Amygdala (tissue), 56 donors: ENCODE measurements around the gene BBX.
"Not testable (repeated sequence)": the region's sequence is repeated elsewhere in the genome, so short reads cannot be mapped to it uniquely, and the experiment has no call there.

Source experiments
- DNase-seq, 56 donors: peaks; one replicate each; lab custom pipeline; 2025; lab: John Stamatoyannopoulos, UW

Gene BBX

DNA sequence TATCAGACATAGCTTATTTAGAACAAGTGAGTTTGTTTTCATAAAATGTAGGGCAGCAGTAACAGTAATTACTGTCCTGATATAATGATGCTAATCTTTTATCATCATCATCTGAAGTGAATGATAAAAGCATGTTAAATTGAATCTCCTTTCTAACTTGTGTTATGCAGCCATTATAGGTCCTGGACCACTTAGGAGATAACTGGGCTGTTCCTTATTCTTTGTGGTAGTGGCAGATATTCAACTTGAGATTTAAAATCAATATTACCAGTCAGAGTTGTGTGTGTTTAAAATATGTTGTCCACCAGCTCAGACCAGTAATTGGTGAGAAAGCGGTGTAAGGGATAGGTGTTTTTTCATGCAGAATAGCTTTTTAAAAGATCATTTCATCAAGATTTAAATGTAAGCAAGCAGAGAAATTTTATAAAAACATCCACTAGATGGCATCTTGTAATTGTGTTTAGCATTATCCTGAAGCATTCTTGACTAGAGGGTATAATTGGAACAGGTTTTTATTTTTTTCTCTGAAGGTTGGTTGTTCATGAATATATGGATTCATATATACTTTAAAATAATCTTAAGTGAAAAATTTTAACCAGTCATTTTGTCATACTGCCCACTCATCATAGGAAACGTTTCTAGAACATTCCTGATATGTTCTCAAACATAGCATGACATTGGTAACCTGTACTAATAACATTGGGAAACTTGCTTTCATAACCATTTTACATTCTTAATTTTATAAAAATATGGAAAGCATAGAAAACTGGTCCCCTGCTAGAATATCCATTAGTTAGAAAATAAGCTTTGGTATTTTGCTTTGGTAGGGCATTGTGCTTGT lies 153.9 kb downstream of the BBX start:
- DNase-seq, result no peak

DNA sequence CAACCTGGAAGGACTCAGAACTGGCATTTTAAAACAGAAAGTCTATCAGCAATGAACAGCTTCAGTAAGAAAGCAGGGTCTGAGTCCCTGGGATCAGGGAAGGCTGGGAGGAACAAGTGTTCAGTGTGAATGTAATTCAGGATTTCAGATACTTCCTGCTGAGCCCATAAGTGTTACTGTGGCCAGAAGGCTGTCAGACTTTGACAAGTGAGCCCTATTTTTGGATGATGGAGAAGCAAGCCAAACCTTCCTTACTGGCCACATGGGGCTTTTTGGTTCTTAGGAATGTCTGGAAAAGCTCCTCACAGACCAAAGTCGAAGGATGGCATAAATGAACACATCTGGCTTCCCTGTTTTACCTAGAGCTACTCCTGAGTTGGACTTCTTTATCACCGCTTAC lies 157.2 kb downstream of the BBX start:
- no peak for DNase-seq

DNA sequence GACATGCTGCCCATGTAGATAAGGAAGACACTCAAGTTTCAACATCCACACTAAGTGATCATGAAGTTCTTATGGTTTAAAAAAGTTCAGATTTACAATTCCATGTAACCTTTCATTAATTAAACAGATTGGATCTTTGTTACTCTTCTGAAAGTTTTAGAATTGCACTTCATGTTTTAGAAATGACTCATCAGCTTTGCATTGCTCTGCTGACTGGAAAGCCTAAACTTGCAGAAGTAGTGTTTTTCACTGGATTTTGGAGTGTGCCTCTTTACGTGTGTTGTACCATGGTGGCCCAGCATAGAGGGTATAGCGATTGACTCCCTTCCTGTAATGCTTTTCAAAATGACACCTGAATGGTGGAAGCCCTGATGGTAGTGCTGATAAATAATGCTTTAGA lies 157.9 kb downstream of the BBX start:
- DNase-seq, result no peak

DNA sequence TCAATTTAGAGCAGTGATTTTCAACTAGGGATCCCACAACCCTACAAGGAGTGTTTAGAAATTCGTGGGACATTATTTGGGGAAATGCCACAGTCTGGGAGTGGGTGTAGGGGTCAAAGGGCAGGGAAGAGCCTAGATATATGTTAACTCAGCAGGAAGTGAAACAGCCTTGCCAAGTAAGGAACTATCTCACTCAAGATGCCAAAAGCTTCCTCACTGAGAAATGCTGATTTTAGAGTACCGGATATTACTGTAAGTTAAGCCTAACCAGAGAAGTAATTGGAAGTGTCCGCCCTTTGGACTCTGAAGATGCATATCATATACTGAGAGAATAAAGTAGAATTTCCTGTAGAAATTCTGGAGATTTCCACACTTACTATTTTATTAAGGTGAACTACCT lies 158.6 kb downstream of the BBX start:
- DNase-seq, result no peak

DNA sequence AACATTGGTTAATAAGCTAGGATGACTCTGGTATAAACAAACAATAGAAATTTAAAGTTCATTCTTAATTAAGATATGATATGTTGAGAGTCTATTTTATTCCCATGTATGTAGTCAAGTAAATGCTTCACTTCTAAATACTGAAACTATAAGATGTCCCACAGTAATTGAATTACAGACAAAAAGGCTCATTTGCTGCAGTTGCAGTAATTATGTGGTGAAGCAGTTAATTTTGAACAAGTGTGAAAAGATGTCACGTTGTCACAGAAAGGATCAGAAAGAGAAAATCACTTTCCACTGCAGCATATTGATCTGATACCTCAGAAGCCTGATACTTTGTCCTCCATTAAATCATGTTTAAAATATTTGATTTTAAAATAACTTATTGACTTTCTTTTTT lies 159.8 kb downstream of the BBX start:
- no peak for DNase-seq

DNA sequence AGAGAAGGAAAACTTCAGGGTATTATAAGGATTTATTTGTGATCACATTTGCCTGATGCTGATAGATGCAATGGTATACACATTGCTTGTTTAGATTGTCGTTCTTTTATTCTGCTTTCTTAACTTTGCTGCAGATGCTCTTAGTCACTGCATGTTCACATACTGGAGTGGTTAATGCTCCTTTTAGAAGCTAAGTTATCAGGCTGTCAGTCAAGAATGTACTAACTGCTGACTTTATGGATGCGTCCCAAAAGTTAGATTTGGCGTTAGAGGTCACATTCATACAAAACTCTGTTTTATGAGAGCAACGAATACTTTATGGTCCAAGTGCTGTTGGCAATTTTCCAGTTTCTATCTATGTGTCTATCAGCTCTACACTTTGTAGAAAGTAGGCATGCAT lies 160.7 kb downstream of the BBX start:
- no peak for DNase-seq

DNA sequence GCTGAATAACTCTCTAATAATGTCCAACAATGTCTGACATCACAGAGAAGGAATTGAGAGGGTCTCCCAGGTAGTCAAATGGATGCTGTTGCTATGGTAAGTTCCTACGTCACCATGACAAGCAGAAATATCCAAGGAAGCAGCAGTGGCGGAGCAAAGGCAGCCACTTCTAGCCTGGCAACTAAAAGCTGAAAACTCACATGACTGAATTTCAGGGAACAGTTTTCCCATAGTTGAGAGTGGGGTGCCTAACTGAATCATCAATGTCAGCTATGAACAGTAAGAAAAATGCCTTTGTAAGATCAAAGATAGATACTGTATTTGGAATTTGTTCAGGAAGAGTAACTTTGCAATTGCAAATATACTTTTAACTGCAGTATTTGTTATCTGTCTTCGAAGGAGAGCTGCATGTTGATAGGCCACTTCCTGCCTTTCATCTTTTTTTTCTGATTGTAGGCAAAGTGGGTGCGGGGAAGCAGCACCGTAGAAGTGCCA lies 161.7 kb downstream of the BBX start:
- DNase-seq, result no peak

DNA sequence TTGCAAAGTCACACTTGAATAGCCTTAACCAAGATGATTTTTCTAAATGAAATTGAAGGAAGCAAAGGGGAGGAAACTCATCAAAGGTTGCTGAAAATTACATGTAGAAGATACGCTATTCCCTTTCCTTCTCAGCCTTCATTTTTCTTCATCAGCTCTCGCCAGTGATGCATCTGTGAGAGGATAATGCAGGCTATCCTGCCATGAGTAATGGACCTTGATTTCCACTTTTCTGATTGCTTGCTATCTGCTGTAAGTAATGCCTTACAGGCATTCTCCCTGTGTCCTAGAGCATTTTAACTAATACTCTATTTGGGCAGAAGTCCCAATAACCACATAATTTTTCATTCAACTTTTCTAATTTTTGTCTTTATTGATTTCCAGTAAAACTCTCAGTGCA lies 162.6 kb downstream of the BBX start:
- DNase-seq, result no peak

DNA sequence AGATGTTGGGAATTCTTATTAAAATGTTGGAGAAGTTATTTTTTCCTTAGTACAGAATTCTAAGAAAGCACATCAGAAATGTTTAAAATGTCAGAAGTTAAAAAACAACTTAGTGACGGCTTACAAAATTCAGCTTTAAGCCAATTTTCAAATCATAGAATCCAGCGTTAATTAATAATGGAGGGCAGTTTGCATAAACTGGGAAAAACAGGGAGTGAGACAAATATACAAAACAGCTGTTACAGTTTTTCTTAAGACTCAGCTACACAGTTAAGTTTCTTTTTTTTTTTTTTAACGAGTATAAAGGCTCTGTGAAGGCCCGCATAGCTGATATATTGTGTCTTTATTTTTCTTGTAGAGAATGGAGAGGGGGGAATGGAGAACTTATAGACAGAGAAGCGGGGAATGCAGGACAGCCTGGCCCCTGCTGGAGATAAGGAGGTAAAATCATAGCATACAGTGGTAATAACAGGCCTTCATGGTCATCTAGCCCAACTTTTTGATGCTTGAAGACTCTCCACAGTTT lies 164.4 kb downstream of the BBX start:
- no peak for DNase-seq

DNA sequence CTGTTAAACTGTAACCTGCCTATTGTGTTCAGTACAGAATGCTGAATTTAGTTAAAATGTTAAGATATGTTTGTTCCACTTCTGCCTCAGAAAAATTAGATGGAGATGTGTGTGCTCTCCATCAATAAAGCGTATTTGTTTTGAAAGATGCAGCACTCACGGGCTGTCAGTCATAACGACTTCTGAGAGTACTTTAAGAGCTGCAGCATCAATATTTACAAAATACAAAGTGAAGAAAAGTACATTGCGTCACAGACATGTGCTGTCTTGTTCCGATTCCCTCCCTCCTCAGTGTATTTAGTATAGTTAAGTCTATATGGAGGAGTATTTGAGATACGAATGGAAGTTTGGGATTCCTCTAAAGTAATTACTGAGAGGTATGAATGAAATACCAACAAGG lies 166.6 kb downstream of the BBX start:
- DNase-seq, result no peak

DNA sequence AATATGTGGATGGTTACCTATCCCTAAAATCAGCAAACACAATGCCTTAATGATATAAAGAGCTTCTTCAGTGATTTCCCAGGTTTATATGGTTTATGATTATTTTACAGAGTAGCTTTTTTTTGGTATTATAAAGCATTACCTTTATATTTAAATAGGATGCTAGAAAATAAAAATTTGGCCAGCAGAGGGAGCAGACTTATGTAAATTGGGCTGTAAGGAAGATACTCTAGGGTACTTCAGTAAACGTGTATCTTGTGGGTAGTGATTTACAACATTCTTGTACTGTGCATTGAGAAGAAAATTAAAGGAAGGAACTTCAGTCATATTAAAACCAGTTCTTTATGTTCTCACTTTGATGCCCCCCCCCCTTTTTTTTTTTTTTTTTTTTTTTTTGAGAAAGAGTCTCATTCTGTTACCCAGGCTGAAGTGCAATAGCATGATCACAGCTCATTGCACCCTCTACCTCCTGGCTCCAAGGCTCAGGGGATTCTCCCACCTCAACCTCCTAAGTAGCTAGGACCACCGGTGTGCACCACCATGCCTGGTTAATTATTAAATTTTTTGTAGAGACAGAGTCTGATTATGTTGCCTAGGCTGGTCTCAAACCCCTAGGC lies 167.9 kb downstream of the BBX start:
- peak in 2 of 56 donors; percentile 9 to 72 for DNase-seq

DNA sequence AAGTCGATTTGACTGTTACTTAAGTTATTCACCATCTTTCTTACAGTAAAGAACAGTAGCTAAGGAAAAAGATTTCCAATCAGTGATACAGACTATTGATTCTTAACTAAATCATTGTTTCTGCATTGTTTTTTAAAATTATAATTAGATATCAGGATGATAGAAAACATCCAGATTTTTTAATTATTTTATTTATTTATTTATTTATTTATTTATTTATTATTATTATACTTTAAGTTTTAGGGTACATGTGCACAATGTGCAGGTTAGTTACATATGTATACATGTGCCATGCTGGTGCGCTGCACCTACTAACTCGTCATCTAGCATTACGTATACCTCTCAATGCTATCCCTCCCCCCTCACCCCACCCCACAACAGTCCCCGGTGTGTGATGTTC lies 169.2 kb downstream of the BBX start:
- DNase-seq, result not testable (repeated sequence)

DNA sequence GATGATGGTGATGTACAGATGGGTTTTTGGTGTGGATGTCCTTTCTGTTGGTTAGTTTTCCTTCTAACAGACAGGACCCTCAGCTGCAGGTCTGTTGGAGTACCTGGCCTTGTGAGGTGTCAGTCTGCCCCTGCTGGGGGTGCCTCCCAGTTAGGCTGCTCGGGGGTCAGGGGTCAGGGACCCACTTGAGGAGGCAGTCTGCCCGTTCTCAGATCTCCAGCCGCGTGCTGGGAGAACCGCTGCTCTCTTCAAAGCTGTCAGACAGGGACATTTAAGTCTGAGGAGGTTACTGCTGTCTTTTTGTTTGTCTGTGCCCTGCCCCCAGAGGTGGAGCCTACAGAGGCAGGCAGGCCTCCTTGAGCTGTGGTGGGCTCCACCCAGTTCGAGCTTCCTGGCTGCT lies 174.6 kb downstream of the BBX start:
- DNase-seq, result not testable (repeated sequence)

DNA sequence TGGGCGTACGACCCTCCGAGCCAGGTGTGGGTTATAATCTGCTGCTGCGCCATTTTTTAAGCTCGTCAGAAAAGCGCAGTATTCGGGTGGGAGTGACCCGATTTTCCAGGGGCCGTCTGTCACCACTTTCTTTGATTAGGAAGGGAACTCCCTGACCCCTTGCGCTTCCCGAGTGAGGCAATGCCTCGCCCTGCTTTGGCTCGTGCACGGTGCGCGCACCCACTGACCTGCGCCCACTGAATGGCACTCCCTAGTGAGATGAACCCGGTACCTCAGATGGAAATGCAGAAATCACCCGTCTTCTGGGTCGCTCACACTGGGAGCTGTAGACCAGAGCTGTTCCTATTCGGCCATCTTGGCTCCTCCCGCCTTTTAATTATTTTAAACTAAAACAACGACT lies 175.1 kb downstream of the BBX start:
- DNase-seq, result not testable (repeated sequence)

DNA sequence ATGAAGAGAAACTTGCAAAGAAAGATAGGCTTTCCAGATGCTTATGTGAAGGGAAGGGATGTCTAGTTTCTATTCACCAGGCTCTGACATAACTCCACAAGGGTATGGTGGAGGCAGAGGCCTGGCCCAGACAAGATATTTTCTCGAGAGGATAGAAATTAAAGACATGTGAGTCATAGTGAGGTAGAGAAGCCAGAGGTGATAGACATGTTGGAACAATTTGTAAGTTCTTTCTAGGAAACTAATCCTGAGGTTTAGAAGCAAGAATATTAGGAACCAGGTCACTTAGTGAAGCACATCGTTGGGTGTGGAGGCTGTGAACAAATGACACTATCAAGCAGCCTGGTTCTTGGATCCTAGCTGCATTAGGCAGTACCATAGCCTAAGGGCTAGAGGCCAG lies 176.9 kb downstream of the BBX start:
- DNase-seq, result no peak

DNA sequence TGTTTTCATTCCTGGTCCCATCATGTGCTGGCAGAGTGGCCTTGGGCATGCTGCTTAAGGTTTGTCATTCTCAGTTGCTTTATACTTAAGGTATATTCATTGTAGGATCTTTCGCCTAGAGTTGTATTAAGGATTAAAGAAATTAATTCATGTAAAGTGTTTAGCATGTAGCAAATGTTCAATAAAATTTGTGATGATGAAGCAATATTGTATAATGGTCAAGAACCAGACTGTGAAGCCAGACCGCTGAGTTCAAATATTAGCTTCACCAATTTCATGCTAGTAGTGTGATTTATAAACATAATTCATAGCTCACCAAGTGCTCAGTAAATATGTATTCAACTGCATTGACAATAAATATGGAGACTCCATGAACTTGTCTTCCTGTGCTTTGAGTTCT lies 178.5 kb downstream of the BBX start:
- no peak for DNase-seq

DNA sequence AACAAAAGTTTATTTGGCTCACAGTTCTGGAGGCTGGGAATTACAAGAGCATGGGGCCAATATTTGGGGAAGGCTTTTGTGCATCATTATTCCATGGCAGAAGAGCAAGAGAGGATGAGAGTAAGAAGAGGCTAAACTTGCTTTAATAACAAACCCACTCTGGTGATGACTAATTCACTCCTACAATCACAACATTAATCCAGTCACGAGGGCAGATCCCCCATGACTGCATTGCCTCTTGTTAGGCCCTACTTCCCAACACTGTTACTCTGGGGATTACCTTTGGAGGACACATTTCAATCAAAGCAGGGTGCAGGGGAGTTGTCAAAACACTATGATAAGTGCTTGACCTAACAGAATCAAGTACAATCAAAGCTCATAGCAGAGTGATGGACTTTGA lies 181.7 kb downstream of the BBX start:
- DNase-seq, result no peak

DNA sequence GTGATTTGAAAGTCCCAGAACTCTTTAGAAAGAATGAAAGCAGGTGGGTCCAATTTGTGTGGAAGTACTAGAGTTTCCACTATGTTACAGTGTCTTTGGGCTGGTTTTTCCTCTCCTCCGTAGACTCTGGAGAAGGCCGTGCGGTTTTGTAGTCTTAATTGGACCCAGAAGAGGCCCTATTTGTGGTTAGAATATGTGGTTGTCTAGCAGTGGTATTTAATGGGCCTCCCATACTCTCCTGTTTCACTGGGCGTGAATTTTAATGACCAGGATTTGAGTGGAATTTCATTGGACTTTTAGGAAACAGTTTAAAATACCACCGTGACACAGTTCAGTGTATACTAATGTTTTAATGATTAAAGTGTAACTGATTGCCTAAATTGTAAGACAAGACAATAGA lies 182.3 kb downstream of the BBX start:
- DNase-seq, result no peak

DNA sequence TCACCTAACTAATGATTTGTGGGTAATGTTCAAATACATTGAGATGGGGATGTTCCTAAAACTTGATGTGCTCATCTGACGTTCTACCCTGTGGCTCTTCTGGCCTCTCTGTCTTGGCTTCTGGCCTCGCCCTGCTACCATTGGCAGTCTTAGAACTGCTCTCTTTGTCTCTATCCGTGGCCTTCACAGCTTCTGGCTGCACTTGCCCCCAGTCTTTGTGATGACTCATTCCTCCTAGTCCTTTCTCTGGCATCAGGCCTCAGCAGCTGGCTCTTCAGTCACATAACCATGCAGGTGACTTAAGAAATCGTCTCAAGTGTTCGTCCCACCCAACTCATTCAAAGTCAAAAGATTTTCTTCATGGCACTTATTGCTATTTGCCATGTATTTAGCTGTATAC lies 188.1 kb downstream of the BBX start:
- DNase-seq, result peak in 4 of 56 donors; percentile 2 to 50 (median 7)

DNA sequence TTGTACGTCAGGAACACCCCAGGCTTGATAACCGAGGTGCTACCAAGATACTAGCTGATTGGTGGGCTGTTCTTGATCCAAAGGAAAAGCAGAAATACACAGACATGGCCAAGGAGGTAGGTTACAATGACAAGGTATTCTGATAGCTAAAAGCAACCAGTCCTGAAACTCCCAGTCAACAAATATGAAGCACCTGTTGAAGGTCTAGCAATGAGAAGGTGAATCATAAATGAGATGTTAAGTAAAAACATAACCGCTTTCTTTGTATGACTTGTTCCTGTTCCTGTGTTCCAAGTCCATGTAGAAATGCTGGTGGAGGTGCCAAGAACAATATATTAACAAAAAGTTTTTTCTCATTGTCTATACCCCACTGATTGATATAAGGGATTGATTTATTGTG lies 194.0 kb downstream of the BBX start:
- DNase-seq, result no peak

DNA sequence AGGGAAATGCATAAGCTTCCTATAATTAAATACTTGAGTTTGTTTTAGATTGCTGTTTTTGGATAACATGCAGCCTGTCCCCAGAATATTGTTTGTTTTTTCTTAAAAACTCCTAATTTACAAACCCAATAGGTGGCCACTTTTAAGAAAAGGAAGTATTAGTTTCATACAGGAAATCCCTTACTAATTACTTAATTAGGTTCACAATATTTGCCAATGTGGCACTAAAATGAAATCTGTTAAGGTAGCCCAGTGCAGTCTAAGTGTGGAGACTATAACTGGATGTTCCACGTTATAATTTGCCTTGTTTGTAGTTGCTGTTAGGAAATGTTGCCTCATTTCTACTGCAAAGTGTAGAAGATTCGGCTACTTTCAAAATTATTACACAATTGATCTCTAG lies 195.8 kb downstream of the BBX start:
- no peak for DNase-seq

DNA sequence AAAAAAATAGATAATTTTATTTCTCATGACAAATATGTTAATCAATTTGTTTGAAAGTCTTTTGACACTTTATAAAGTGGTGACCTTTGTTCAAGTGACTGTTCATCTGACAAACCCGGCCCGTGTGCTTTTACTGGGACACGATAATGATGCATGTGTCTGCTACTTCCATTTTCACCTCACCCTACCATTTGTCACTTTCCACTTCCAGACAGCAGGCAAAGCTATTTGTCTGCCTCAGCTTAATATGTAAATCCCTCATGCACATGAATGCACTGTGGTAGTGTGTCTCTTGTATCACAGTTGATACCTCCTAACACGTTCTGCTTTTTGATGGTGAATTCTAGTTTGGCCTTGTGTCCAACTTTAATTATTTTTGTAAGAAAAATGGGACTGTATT lies 204.3 kb downstream of the BBX start:
- no peak for DNase-seq
